K562 (cell line): ENCODE results near the gene ZNF747. TPM values are rescaled to one million over a fixed set of nuclear protein-coding genes. Genes with fewer than 3 reads are reported as not detected.

Experiments
- ARID3A ChIP-seq: IDR thresholded peaks from 2 replicates; pipeline ENCODE4 v1.6.1; 2012; ENCODE audit warnings: low read depth, low read length, improper control_type of control experiment, borderline replicate concordance
- CCNT2 ChIP-seq: IDR thresholded peaks from 2 replicates; pipeline ENCODE4 v1.6.1; 2011; ENCODE audit warnings: borderline replicate concordance, low read depth, mild to moderate bottlenecking, moderate library complexity, mixed read lengths, low read length; ENCODE audit not compliant: insufficient read length; ENCODE audit errors: extremely low read depth
- CHD4 ChIP-seq: fragments of 200-600 bp; sonication (generic); IDR thresholded peaks from 3 replicates; pipeline ENCODE4 v1.6.1; 2012; ENCODE audit warnings: low read depth, mild to moderate bottlenecking, mixed read lengths, low read length, inconsistent platforms; ENCODE audit not compliant: insufficient read depth, insufficient replicate concordance, poor library complexity, severe bottlenecking
- MCM2 ChIP-seq: fragments of 450-650 bp; IDR thresholded peaks from 2 replicates; pipeline ENCODE4 v1.6.1; 2017; ENCODE audit warnings: low read depth, mild to moderate bottlenecking
- NBN ChIP-seq: fragments of 450-650 bp; IDR thresholded peaks from 2 replicates; pipeline ENCODE4 v1.6.1; 2016; ENCODE audit warnings: low read depth, mild to moderate bottlenecking
- POLR2AphosphoS2 ChIP-seq: IDR thresholded peaks from 2 replicates; pipeline ENCODE4 v1.6.1; 2012; ENCODE audit warnings: low read length, improper control_type of control experiment
- POU5F1 ChIP-seq: fragments of 150-350 bp; IDR thresholded peaks from 2 replicates; pipeline ENCODE4 v1.6.1; 2014; ENCODE audit warnings: borderline replicate concordance, low read length, low read depth, mild to moderate bottlenecking; ENCODE audit not compliant: partially characterized antibody
- RAD51 ChIP-seq: fragments of 450-650 bp; IDR thresholded peaks from 2 replicates; pipeline ENCODE4 v1.7.1; 2016; ENCODE audit warnings: low read depth, mild to moderate bottlenecking, borderline replicate concordance
- SP2 ChIP-seq: IDR thresholded peaks from 2 replicates; pipeline ENCODE4 v1.6.1; 2011; ENCODE audit warnings: mild to moderate bottlenecking, low read depth, low read length, moderate library complexity; ENCODE audit not compliant: poor library complexity, severe bottlenecking; ENCODE audit errors: extremely low read depth
- U2AF1 ChIP-seq: fragments of 200-400 bp; formaldehyde crosslinking; optimal IDR thresholded peaks from 2 replicates; pipeline ENCODE3; 2017; ENCODE audit warnings: mild to moderate bottlenecking, low read depth, low read length, moderate library complexity
- ZNF140 ChIP-seq: fragments of 250-450 bp; sonication (Bioruptor Pico); IDR thresholded peaks from 2 replicates; pipeline ENCODE4 v1.8.0; 2021; ENCODE audit warnings: moderate library complexity, mild to moderate bottlenecking, inconsistent platforms
- polyA plus RNA-seq, 8 experiments: library from polyadenylated mRNA; depleted of rRNA in 4 of 8; stranded (reverse) in 5 of 8; unstranded in 3 of 8; fragments of >200 nt; fragmentation: Nextera tagmentation in 2 of 8; fragmentation: Illumina TruSeq in 1 of 8; extraction: Ambion mirVana in 2 of 8; extraction: Trizol in 1 of 8; gene quantifications; 2 replicates each; pipeline versions ENCODE4 v1.2.1 to v1.2.3, GENCODE V29; 2011 to 2014; ENCODE audit warnings: inconsistent platforms in 1 of 8, missing spikeins in 1 of 8
- total RNA-seq, 7 experiments: library from RNA; depleted of rRNA in 6 of 7; stranded (reverse); fragments of >200 nt in 6 of 7; fragmentation: Illumina TruSeq in 2 of 7; extraction: Trizol in 2 of 7; gene quantifications; 2 replicates each; pipeline versions ENCODE4 v1.2.1 to v1.2.3, GENCODE V29; 2011 to 2021; ENCODE audit warnings: low replicate concordance in 1 of 7
- TF ChIP-seq, protein P1 (sequence below): fragments of 250-450 bp; sonication (Bioruptor Pico); IDR thresholded peaks from 2 replicates; pipeline ENCODE4 v1.4.0; 2020; ENCODE audit warnings: mild to moderate bottlenecking, moderate library complexity, borderline replicate concordance
- TF ChIP-seq, protein P2 (sequence below): fragments of 450-650 bp; IDR thresholded peaks from 2 replicates; pipeline ENCODE4 v1.6.1; 2017; ENCODE audit warnings: antibody characterized with exemption, mild to moderate bottlenecking
- TF ChIP-seq, protein P3 (sequence below): fragments of 450-650 bp; IDR thresholded peaks from 2 replicates; pipeline ENCODE4 v1.6.1; 2016; ENCODE audit warnings: mild to moderate bottlenecking

ZNF747 gene
- total and polyA plus RNA-seq, 9 of the 15 experiments (the other 6 are each of a cell fraction or from before 2014, with no cell fraction given): 0.14 to 3.3 (median 1.5) TPM

- TF ChIP-seq, protein P1, sequence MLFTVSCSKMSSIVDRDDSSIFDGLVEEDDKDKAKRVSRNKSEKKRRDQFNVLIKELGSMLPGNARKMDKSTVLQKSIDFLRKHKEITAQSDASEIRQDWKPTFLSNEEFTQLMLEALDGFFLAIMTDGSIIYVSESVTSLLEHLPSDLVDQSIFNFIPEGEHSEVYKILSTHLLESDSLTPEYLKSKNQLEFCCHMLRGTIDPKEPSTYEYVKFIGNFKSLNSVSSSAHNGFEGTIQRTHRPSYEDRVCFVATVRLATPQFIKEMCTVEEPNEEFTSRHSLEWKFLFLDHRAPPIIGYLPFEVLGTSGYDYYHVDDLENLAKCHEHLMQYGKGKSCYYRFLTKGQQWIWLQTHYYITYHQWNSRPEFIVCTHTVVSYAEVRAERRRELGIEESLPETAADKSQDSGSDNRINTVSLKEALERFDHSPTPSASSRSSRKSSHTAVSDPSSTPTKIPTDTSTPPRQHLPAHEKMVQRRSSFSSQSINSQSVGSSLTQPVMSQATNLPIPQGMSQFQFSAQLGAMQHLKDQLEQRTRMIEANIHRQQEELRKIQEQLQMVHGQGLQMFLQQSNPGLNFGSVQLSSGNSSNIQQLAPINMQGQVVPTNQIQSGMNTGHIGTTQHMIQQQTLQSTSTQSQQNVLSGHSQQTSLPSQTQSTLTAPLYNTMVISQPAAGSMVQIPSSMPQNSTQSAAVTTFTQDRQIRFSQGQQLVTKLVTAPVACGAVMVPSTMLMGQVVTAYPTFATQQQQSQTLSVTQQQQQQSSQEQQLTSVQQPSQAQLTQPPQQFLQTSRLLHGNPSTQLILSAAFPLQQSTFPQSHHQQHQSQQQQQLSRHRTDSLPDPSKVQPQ (CRISPR knock-in tag): no peak
- TF ChIP-seq, protein P2, sequence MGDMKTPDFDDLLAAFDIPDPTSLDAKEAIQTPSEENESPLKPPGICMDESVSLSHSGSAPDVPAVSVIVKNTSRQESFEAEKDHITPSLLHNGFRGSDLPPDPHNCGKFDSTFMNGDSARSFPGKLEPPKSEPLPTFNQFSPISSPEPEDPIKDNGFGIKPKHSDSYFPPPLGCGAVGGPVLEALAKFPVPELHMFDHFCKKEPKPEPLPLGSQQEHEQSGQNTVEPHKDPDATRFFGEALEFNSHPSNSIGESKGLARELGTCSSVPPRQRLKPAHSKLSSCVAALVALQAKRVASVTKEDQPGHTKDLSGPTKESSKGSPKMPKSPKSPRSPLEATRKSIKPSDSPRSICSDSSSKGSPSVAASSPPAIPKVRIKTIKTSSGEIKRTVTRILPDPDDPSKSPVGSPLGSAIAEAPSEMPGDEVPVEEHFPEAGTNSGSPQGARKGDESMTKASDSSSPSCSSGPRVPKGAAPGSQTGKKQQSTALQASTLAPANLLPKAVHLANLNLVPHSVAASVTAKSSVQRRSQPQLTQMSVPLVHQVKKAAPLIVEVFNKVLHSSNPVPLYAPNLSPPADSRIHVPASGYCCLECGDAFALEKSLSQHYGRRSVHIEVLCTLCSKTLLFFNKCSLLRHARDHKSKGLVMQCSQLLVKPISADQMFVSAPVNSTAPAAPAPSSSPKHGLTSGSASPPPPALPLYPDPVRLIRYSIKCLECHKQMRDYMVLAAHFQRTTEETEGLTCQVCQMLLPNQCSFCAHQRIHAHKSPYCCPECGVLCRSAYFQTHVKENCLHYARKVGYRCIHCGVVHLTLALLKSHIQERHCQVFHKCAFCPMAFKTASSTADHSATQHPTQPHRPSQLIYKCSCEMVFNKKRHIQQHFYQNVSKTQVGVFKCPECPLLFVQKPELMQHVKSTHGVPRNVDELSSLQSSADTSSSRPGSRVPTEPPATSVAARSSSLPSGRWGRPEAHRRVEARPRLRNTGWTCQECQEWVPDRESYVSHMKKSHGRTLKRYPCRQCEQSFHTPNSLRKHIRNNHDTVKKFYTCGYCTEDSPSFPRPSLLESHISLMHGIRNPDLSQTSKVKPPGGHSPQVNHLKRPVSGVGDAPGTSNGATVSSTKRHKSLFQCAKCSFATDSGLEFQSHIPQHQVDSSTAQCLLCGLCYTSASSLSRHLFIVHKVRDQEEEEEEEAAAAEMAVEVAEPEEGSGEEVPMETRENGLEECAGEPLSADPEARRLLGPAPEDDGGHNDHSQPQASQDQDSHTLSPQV: peak; percentile 12
- TF ChIP-seq MCM2 (no peak), RAD51 (no peak), U2AF1 (no peak), POLR2AphosphoS2 (no peak), CCNT2 (peak; percentile 73), ARID3A (no peak), CHD4 (no peak), POU5F1 (no peak), ZNF140 (no peak), NBN (0 out of 2 replicates have a peak, but pooled peaks have one; percentile 66), SP2 (no peak)
- TF ChIP-seq, protein P3, sequence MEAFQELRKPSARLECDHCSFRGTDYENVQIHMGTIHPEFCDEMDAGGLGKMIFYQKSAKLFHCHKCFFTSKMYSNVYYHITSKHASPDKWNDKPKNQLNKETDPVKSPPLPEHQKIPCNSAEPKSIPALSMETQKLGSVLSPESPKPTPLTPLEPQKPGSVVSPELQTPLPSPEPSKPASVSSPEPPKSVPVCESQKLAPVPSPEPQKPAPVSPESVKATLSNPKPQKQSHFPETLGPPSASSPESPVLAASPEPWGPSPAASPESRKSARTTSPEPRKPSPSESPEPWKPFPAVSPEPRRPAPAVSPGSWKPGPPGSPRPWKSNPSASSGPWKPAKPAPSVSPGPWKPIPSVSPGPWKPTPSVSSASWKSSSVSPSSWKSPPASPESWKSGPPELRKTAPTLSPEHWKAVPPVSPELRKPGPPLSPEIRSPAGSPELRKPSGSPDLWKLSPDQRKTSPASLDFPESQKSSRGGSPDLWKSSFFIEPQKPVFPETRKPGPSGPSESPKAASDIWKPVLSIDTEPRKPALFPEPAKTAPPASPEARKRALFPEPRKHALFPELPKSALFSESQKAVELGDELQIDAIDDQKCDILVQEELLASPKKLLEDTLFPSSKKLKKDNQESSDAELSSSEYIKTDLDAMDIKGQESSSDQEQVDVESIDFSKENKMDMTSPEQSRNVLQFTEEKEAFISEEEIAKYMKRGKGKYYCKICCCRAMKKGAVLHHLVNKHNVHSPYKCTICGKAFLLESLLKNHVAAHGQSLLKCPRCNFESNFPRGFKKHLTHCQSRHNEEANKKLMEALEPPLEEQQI: no peak
Observed at GRCh38 chr16:30557957-30558788, 23.5 kb upstream of the ZNF747 start, which contains the start of gene ZNF764 (continued).
